ENCODE measurements around the gene WSCD1.

Gene WSCD1

DNA sequence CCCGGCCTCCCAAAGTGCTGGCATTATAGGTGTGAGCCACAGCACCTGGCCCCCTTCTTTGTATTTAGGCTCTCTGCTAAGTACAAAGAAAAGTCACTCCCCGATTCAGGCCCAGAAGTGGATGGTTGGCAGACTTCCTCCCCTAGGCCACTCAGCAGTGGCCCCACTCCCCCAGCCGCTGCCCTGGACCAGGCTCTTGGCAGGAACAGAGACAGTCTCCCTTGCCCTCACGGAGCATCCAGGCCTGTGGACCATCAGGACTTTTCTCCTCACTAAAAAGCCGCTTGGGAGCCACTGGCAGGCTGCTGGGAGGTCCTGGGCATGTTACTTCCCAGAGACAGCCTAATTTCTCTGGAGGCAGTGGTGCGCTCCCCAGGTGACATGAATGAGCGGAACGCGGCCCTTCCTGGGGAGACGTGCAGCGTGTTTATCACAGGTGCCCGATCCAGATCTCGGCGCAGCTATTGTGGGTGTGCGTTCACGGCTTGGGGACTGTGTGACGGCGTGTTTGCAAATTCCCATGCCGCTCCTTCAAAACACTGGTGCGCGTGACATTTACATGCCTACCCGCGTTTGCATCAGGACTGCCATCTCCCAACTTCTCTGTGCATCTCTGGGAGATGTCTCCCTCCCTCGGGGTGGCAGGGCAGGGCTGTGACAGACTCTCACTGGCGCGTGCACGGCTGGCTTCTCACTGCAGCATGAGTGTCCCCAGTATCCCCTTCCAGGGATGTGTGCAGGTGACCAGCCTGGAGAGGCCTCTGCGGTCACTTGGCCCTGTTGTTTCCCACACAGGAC, 16.6 kb downstream of the WSCD1 start:
- no peak for DNase-seq (ENCODE audit: low read depth)

- no peak for DNase-seq (ENCODE audit: low read depth)
Observed at GRCh38 chr17:6088141-6088540, 18.0 kb downstream of the WSCD1 start.

DNA sequence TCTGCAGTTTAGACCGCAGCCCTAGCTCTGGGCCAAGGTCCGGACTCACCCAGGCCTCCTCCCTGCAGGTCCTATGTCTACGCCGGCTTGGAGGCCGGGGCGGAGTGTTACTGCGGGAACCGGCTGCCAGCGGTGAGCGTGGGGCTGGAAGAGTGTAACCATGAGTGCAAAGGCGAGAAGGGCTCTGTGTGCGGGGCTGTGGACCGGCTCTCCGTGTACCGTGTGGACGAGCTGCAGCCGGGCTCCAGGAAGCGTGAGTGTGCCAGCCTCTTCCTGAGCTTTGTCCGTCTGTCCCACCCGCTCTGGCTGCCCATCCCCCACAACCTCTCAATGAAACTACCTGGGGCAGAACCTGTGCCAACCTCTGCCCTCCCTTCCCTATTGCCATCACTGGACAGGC, 20.1 kb downstream of the WSCD1 start:
- no peak for DNase-seq (ENCODE audit: low read depth)

GRCh38 chr17:6092182-6092902, 22.2 kb downstream of the WSCD1 start:
- no peak for DNase-seq (ENCODE audit: low read depth)

DNA sequence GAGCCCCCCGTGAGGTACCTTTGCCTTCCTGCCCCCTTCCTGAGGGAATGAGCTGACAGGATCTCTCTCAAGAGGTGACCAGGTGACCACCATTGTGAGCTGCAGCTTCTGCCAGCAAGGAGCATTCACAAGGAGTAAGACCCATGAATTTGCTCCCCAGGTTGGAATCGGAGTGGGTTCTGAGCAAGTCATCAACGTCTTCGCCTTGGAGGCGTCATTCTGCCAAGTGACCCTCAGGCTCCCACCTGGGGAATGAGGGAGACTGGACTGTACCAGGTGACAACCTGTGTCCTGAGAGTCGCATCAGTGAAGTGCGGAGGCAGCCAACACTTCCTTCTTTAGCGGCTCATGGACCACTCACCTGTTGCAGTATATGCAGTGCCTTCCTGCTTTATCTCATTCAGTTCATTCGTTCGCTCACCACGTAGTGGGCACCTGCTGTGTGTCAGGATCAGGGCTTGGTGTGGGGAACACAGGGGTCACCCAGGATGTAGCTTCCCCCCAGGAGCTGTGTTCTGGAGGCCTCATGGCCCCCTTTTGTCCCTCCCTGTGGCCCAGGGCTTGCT, 22.8 kb downstream of the WSCD1 start:
- DNase-seq (ENCODE audit: low read depth) = no peak

- DNase-seq (ENCODE audit: low read depth) = no peak
Observed at GRCh38 chr17:6094453-6094852, 24.3 kb downstream of the WSCD1 start.

GRCh38 chr17:6094926-6095325, 24.7 kb downstream of the WSCD1 start:
- DNase-seq (ENCODE audit: low read depth) = no peak

GRCh38 chr17:6095501-6095900, 25.3 kb downstream of the WSCD1 start:
- no peak for DNase-seq (ENCODE audit: low read depth)

GRCh38 chr17:6096201-6097004, 26.2 kb downstream of the WSCD1 start:
- DNase-seq (ENCODE audit: low read depth) = no peak

- no peak for DNase-seq (ENCODE audit: low read depth)
Observed at GRCh38 chr17:6097005-6097279, 26.8 kb downstream of the WSCD1 start.

DNA sequence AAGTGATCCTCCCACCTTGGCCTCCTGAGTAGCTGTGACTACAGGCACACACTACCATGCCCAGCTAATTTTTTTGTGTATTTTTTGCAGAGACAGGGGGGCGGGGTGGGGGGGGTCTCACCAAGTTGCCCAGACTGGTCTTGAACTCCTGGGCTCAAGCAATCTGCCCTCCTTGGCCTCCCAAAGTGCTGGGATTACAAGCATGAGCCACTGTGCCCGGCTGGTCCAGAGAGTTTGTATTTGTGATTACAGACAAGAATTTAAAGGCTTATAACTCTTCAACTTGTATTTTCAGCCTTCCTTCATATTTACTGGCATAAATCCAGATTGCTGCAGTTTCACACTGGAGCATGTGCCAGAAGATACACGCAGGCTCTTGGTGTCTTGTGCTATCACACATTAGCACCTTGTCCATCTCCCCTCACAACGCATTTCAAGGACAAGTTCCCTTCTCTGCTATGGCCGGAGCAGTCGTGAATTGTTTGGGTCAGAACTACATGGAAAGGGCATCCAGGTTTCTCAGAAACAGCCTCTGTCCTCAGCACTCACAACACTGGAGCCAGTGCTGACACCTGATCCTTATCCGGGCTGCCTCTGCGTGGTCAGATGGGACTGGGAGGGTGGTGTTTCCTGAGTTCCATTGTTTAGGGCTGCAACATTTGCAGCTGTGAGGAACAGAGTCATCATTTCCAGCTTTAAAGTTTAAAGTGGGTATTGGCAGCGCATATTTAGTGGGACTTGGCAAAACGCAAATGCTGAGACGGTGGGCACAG, 28.1 kb downstream of the WSCD1 start:
- no peak for DNase-seq (ENCODE audit: low read depth)

- DNase-seq (ENCODE audit: low read depth) = no peak
Observed at GRCh38 chr17:6098823-6099180, 28.6 kb downstream of the WSCD1 start.

DNA sequence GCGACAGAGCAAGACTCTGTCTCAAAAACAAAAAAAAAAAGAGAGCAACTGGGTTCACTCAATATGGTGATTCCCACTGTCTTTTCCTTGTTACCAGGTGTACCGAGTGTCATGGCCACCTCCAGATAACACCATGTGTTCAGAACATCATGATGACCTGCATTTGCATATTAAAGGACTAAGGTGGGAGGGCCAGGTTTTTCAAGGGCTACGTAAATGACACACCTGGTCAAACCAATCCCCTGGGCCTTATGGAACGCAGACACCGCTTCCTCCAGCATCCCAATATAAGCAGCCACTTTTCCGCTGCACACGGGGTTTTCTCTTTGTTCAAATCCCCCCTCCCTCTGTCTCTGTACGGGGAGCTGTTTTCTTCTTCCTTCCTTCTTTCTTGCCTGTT, 29.3 kb downstream of the WSCD1 start:
- no peak for DNase-seq (ENCODE audit: low read depth)

DNA sequence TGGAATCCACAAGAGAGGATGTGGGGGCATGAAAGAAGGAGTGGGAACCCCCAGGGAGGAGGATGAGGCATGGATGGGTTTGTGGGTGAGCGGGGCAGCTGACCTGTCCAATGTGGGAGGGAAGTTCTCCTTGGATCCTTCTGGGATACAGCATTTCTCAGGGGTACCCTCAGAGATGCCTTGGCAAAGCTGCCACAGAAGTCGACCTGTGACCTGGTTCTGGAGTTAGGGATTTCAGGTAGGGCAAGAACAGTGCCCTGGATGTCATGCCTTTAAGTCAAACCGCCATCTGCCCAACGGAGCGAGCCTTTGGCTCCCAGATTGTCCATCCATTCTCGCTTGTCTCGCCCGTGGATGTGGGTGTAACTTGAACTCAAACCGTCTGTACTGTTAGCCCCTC, 30.0 kb downstream of the WSCD1 start:
- DNase-seq (ENCODE audit: low read depth) = no peak

DNA sequence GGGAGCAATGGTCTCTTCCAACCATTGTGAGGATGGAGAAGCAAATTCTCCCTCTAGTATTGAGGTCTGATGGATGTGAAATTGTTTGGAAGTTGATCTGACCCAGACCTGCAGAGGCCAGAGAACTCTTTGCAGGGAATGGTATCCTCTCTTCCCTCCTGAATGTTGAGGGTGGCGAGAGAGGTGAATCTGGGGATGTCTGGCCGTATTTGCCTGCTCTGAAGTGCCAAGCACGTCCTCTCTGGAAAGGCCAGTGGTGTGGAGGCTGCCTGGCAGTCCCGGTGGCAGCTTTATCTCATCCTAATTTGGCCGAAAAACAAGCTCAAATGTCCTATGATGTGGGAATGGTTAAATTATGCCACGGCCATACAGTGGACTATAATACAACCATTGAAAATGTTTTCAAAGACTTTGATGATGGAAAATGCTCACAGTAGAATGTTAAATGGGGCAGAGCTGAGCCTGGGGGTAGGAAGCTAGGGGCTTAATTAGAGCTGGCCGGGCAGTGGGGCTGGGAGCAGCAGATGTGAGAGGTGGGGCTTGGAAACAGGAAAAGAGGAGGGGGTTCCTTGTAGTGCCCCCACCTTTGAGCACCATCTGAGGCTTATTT, 30.8 kb downstream of the WSCD1 start:
- DNase-seq (ENCODE audit: low read depth) = no peak

- no peak for DNase-seq (ENCODE audit: low read depth)
Observed at GRCh38 chr17:6101706-6102105, 31.5 kb downstream of the WSCD1 start.

DNA sequence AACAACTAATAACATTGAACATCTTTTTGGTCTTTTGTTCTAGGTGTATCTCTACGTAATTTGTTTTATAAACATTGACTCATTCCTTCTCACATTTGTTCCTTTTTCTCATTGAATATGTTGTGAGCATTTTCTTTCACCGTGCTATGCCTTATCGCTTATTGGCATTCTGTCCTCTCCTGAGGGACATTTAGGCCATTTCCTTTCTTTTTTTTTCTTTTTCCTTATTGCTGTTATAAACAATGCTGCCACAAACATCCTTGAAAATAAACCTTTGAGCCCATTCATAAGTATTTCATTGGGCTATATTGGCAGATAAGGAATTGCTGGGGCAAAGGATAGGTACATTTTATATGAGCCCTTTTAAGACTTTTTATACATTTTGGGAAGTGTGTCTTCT, 32.4 kb downstream of the WSCD1 start:
- no peak for DNase-seq (ENCODE audit: low read depth)

DNA sequence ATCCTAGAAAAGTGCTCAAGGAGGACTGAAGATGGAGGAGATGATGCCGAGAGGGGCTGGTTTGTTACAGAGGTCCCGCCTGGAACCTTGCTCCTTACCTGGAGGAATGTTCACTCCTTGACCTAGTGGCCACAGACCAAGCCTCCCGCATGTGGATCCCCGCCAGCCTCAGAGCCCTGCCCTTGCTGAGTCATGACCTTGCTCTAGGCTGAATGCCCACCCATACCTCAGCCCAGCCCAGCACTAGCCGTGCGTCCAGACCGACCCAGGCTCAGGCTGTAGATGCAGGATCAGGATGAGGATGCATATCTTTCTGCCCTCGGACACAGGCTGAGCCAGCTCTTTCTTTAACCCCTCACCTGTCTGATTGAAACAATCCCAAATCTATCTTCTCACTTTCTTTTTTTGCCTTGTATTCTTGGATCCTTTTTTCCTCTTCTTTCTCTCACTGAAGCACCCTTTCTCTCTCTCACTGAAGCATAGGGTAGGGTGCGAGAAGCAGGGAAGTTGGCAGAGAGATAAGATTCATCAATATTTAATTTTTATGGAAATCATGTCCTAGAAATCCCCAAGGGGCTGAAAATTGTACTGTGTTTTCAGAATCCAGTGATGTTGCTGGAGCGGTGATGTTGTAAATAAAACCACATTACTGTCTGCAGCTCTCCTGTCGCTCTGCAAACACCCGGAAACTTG, 34.9 kb downstream of the WSCD1 start:
- no peak for DNase-seq (ENCODE audit: low read depth)

GRCh38 chr17:6105649-6106007, 35.4 kb downstream of the WSCD1 start:
- DNase-seq (ENCODE audit: low read depth) = no peak

GRCh38 chr17:6106212-6106611, 36.0 kb downstream of the WSCD1 start:
- DNase-seq (ENCODE audit: low read depth) = no peak

DNA sequence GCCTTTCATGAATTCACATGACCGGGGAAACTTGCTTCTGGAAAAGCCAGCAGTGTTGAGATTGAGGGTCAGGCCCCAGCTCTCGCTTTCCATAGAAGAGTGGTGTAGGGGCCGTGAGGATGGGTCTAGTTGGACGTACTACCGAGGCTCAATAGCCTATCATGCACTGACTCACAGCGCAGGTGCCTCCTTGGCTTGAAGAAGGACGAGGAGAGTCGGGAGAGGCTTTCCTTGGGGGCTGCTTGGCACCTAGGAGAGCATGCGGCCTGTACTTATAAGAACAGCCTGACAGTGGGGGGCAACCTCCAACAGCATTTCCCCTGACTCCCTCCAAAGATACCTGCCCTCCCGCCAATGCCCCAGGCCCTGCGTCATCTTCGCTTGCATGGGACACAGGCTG, 37.6 kb downstream of the WSCD1 start:
- no peak for DNase-seq (ENCODE audit: low read depth)
